OCI-LY1 (cell line): ENCODE measurements around the gene MTMR3.

Source experiments
- H2AFZ ChIP-seq: fragments of 200-600 bp; sonication (generic), shearing (Covaris generic); 2 replicates; pipeline ENCODE4 v1.6.0; 2014; ENCODE audit warnings: antibody characterized with exemption, mild to moderate bottlenecking, low read length
- H3F3A ChIP-seq: fragments of 200-600 bp; sonication (generic), shearing (Covaris generic); 2 replicates; pipeline ENCODE4 v1.6.0; 2014; ENCODE audit warnings: mild to moderate bottlenecking, antibody characterized with exemption, low read length, moderate library complexity; ENCODE audit not compliant: insufficient read depth
- H3K27ac ChIP-seq: fragments of 200-600 bp; sonication (generic); 2 replicates; pipeline ENCODE4 v1.5.1; 2014; ENCODE audit warnings: low read length, mixed run types, mild to moderate bottlenecking, low read depth; ENCODE audit not compliant: poor library complexity, severe bottlenecking
- H3K27me3 ChIP-seq: fragments of 200-600 bp; sonication (generic); 2 replicates; pipeline ENCODE4 v1.6.0; 2014; ENCODE audit warnings: antibody characterized with exemption, mild to moderate bottlenecking, low read length, moderate library complexity; ENCODE audit not compliant: insufficient read depth
- H3K36me3 ChIP-seq: fragments of 200-600 bp; sonication (generic); 2 replicates; pipeline ENCODE4 v1.6.1; 2014; ENCODE audit warnings: mild to moderate bottlenecking, antibody characterized with exemption, low read length, moderate library complexity, mixed read lengths; ENCODE audit not compliant: insufficient read depth
- H3K4me1 ChIP-seq: fragments of 200-600 bp; sonication (generic); 2 replicates; pipeline ENCODE4 v1.5.1; 2014; ENCODE audit warnings: mild to moderate bottlenecking, low read length, moderate library complexity; ENCODE audit not compliant: insufficient read depth, severe bottlenecking
- H3K4me2 ChIP-seq: fragments of 200-600 bp; sonication (generic), shearing (Covaris generic); 2 replicates; pipeline ENCODE4 v1.6.1; 2014; ENCODE audit warnings: low read length
- H3K4me3 ChIP-seq: fragments of 200-600 bp; sonication (generic); 2 replicates; pipeline ENCODE4 v1.5.1; 2014; ENCODE audit warnings: low read length, low read depth, mild to moderate bottlenecking, mixed read lengths; ENCODE audit not compliant: poor library complexity, severe bottlenecking
- H3K79me2 ChIP-seq: fragments of 200-600 bp; shearing (Covaris generic); 2 replicates; pipeline ENCODE4 v1.6.1; 2016; ENCODE audit warnings: mixed run types, low read length, mixed read lengths; ENCODE audit not compliant: insufficient read depth
- H3K9ac ChIP-seq: fragments of 200-600 bp; sonication (generic), shearing (Covaris generic); 2 replicates; pipeline ENCODE4 v1.6.1; 2014; ENCODE audit warnings: mild to moderate bottlenecking, low read length, mixed read lengths
- H3K9me2 ChIP-seq: fragments of 200-600 bp; sonication (generic), shearing (Covaris generic); 2 replicates; pipeline ENCODE4 v1.6.1; 2014; ENCODE audit warnings: low read depth, mild to moderate bottlenecking, low read length, mixed read lengths
- H3K9me3 ChIP-seq: fragments of 200-600 bp; shearing (Covaris generic); 2 replicates; pipeline ENCODE4 v1.6.1; 2014; ENCODE audit warnings: low read length, mixed read lengths
- H4K20me1 ChIP-seq: fragments of 200-600 bp; sonication (generic), shearing (Covaris generic); 2 replicates; pipeline ENCODE4 v1.6.0; 2016; ENCODE audit warnings: mild to moderate bottlenecking, low read length; ENCODE audit not compliant: insufficient read depth
- CTCF ChIP-seq: fragments of 200-600 bp; sonication (generic), shearing (Covaris generic); IDR thresholded peaks from 2 replicates; pipeline ENCODE4 v1.5.1; 2017; ENCODE audit warnings: mild to moderate bottlenecking, antibody characterized with exemption, low read length, moderate library complexity, mixed read lengths
- EZH2 ChIP-seq: fragments of 200-600 bp; sonication (generic), shearing (Covaris generic); IDR thresholded peaks from 2 replicates; pipeline ENCODE4 v1.8.0; 2017; ENCODE audit warnings: borderline replicate concordance, mixed run types, mild to moderate bottlenecking, antibody characterized with exemption, low read length, moderate library complexity, mixed read lengths

Gene MTMR3

DNA sequence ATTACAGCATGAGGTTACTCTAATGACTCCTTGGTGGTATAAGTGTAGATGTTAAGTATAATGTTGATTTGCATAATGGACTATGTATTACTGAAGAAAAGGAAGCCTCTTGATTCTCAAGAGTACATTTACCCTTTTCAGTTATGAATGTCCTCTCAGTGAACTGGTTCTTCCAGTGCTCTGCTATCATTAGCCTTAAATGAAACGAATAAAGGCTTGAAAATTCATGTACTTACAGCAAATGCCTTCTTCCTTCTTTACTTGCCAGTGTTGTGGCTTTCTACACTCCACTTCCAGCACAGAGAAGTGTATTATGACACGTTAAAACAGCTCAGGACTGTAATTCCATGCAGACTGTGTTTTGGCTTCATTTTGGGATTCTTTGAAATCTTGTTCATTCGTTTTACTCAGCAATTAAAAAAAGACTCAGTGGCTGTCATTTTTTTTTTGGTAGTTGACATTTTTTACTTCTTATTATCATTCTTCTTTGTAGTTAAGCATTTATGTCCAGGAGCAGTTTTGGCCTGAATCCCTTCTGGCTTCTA is 96.9 kb downstream of the MTMR3 start:
- no peaks in the 10 kb centered on the region for H3K36me3 ChIP-seq
- no peak overlapping the region for H3K4me3 ChIP-seq
- H3K9me3 ChIP-seq: no peaks in the 10 kb centered on the region
- no peak overlapping the region for H3K27ac ChIP-seq
- no peaks in the 10 kb centered on the region for H3K27me3 ChIP-seq
- no peaks in the 10 kb centered on the region for H3F3A ChIP-seq
- H3K4me1 ChIP-seq: peaks cover 8% of the 10 kb centered on the region
- H3K79me2 ChIP-seq: no peaks in the 10 kb centered on the region
- no peaks in the 10 kb centered on the region for H3K9me2 ChIP-seq
- no peaks in the 10 kb centered on the region for H4K20me1 ChIP-seq
- no peak overlapping the region for H3K9ac ChIP-seq
- TF ChIP-seq EZH2 (no peak), CTCF (no peak)
- no peak overlapping the region for H3K4me2 ChIP-seq
- H2AFZ ChIP-seq: no peak overlapping the region

DNA sequence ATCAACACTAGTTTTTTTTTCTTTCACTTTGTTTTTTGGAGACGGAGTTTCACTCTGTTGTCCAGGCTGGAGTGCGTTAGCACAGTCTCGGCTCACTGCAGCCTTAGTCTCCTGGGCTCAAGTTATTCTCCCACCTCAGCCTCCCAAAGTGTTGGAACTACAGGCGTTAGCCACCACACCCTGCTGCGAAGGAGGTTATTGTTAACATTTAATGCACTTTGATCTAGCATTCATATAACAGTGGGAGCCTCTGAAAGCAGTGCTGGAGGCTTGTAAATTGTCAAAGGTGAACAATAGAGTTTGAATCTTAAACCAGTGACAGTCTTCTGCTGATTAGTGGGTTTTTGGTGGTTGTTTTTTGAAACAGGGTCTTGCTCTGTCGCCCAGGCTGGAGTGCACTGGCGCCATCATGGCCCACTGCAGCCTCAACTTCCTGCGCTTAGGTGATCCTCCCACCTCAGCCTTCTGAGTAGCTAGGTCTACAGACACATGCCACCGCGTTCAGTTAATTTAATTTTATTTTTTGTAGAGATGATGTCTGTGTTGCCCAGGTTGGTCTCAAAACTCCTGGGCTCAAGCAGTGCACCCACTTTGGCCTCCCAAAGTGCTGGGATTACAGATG is 100.4 kb downstream of the MTMR3 start:
- no peaks in the 10 kb centered on the region for H3K27me3 ChIP-seq
- H3K9me3 ChIP-seq: no peaks in the 10 kb centered on the region
- no peaks in the 10 kb centered on the region for H3K9me2 ChIP-seq
- H3K9ac ChIP-seq: no peak overlapping the region
- no peak overlapping the region for H2AFZ ChIP-seq
- no peak overlapping the region for H3K4me3 ChIP-seq
- no peaks in the 10 kb centered on the region for H3K36me3 ChIP-seq
- no peak overlapping the region for H3K27ac ChIP-seq
- no peak overlapping the region for H3K4me2 ChIP-seq
- no peak for TF ChIP-seq CTCF
- no peak for TF ChIP-seq EZH2
- no peaks in the 10 kb centered on the region for H3K79me2 ChIP-seq
- H3F3A ChIP-seq: no peaks in the 10 kb centered on the region
- no peaks in the 10 kb centered on the region for H3K4me1 ChIP-seq
- H4K20me1 ChIP-seq: no peaks in the 10 kb centered on the region

- TF ChIP-seq EZH2: no peak
- no peak for TF ChIP-seq CTCF
- Histone ChIP-seq H3K79me2 (no peaks in the 10 kb centered on the region), H3K27ac (no peak overlapping the region), H3K9me3 (no peaks in the 10 kb centered on the region), H3F3A (no peaks in the 10 kb centered on the region), H3K36me3 (peaks cover 2% of the 10 kb centered on the region; the same call in 1 of the 2 replicates), H3K4me3 (no peak overlapping the region), H3K27me3 (no peaks in the 10 kb centered on the region), H4K20me1 (no peaks in the 10 kb centered on the region), H3K9ac (no peak overlapping the region), H3K4me1 (no peaks in the 10 kb centered on the region), H2AFZ (no peak overlapping the region), H3K4me2 (no peak overlapping the region), H3K9me2 (no peaks in the 10 kb centered on the region)
Measured at GRCh38 chr22:29985912-29986311, 102.9 kb downstream of the MTMR3 start.
